Urothelium cell line (cell line): ENCODE measurements around the gene RAC2.
"Not testable (repeated sequence)": the region's sequence is repeated elsewhere in the genome, so short reads cannot be mapped to it uniquely, and the experiment has no call there.

ENCODE experiments used
- DNase-seq: peaks from one replicate; pipeline ENCODE4 v3.0.0; 2011; ENCODE audit warnings: low spot score, mixed read lengths
- FAIRE-seq: peaks from 2 replicates; lab custom pipeline; 2011; peaks lifted over from hg19 to GRCh38; lab: Jason Lieb, UNC

The RAC2 gene

DNA sequence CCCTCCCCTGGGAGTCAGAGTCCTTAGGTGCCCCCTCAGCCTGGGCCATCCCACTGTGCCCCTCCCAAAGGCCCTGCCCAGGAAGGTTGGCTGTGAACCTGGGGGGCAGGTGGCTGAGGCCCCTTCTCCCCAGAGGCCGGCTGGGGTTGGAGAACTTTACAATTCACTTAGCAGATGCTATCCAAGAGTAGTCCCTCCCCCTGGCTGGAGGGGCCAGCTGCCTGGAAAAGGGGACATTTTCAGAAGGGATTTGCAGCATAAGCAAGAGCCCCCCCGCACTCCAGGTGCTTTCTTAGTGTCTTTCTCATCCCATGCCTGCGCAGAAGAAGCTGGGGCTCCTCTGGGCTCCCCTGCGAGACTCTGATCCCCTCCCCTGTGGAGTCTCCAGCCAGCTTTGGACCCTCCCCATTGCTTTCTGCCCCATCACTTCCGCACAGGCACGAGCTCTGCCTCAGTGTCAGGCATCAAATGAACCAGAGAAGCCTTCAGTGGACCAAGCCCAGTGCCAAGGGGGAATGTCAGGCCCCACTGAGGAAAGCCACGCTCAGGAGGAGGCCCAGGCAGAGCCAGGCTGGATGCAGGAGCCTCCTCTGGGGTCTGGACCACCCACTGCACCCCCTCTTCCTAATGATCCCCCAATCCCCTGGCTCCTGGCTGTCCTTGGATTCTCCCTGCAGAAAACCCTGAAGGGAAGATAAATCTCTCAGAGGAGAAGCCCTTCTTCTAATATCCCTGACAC is 35.5 kb downstream of the RAC2 start:
- DNase-seq = no peak
- FAIRE-seq = no peak

DNA sequence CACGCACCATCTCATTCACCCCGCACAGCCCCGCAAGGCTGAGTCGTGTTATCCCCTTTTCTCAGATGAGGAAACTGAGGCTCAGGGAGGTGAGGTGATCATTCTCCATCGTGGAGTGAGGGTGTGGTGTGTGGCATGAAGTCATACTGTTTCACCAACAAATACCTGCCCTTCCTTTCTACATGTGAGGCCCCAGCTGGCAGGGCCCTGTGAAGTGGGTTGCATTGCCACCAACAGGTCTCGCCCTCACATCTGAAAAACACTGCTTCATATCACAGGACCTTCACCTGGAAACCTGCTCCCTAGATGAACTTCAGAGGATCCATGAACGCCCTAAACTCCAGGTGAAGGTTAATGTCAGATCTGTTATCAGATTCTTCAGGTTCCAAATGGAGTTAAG is 36.1 kb downstream of the RAC2 start:
- FAIRE-seq (no peak), DNase-seq (no peak)

DNA sequence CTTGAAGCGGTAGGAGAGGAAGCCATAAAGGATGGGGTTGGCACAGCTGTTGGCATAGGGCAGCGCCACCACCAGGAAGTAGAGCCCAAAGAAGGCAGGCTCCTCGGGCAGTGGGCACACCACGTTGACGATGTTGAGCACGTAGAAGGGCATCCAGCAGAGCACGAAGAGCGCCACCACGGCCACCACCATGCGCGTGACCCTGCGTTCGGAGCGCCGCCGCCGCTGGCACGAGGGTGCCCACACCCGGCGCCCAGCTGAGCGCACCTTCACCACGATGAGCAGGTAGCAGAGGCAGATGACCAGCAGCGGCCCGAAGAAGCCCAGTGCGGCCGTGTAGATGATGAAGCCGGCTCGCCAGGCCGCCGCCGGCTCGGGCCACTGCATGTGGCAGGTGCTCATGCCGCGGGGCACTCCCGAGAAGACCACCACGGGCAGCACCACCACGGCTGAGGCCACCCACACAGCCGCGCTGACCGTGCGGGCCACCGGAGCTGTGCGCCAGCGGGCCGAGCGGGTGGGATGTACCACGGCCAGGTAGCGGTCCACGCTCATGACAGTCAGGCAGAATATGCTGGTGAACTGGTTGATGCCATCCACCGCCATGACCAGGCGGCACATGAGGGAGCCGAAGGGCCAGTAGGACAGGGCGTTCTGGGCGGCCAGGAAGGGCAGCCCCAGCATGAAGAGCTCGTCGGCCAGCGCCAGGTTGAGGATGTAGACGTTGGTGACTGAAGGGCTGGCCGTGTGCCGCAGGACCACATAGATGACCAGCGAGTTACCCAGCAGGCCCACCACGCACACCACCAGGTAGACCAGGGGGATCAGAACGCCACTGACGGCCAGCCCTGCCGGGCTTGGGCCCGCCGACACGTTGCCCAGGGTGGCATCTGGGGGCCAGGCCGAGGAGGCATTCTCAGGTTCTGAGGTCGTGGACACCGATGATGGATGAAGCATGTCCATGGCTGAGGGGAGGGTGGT is 36.9 kb downstream of the RAC2 start:
- DNase-seq (no peak), FAIRE-seq (peak; percentile 84)

DNA sequence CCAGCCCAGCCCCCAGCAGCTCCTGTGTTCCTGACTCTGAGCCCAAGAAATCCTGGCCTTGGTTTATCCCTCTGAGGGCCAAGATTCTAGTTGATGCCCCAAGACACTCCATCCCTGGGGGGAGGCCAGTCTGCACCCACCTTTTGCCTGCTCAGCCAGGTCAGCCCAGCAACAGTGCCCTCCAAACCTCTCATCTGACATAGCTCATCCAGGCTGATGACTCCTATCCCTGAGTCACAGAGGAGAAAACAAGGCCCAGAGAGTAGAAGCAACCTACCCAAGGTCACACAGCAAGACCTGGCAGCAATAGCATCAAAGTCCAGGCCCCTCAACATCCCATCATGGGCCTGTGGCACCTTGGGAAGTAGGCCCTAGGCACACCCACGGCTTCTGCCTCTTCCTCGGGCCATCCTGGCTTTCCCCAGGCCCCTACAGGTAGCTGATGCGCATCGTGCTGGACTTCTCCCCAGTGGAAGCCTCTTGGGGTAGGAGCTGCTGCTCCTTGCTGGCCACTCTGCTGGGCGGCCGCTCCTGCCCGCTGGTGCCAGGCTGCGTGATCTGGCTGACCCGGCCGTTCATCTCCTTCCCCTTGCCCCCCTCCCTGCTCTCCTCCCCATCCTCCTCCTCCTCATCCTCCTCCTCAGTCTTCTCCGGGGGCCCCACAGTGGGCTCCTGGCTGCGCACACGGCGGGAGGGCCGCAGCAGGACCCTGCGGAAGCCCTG is 37.8 kb downstream of the RAC2 start:
- FAIRE-seq (no peak), DNase-seq (no peak)

- FAIRE-seq (no peak), DNase-seq (no peak)
Observed at GRCh38 chr22:37205046-37205445, 39.0 kb downstream of the RAC2 start.

- no peak for DNase-seq
- no peak for FAIRE-seq
Observed at GRCh38 chr22:37204045-37204655, 39.9 kb downstream of the RAC2 start.

DNA sequence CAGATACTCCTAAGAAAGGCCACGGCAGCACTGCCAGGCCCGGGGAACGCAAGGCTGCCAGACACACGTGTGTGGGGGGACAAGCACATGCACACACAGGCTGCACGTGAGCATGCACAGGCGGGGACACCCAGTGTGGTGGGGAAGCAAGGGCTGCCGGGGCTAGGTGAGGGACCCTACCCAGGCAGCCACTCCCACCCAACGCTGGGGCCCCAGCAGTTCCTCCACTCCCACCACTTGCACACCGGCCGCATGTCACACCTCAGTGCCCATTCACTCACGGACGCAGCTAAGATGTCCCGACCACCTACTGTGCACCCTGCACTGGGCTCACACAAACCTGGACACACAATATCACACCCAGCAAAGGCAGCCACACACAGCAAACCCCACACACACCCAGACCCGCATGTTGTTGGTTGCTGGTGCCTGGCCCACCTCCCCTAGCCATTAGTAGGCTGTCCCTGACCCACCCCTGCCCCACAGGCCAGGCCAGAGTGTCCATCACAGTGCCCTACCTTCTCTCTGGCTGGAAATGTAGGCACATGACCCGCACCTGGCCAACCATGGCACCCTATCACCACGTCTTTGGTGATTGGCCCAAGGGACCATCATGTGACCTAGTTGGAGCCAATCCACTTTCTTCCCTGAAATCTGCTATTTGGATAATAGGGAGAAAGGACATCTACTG is 40.6 kb downstream of the RAC2 start:
- peak; percentile 17 for FAIRE-seq

DNA sequence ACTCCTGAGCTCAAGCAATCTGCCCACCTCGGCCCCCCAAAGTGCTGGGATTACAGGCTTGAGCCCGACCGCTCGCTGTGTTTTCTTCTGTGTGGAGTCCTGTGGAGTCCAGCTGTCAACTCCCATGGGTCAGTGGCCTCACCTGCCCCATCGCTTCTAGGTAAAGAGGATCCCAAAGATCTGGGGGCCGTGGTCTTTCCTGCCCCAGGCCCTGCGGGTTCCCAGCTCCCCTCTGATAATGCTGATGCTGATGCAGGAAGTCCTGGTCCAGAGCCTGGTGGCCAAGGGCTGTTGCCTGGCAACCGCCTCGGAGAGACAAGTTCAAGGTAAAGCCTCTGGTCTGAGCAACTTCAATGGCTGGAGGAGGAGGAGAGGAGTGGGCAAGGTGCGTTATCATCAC is 41.4 kb downstream of the RAC2 start:
- FAIRE-seq (no peak), DNase-seq (no peak)

More for the DNA sequence above, 40.6 kb downstream of the RAC2 start:
- DNase-seq = no peak

- FAIRE-seq (no peak), DNase-seq (no peak)
Observed at GRCh38 chr22:37202001-37202555, 42.0 kb downstream of the RAC2 start.

GRCh38 chr22:37201443-37201820 is 42.6 kb downstream of the RAC2 start:
- not testable (repeated sequence) for FAIRE-seq, DNase-seq

GRCh38 chr22:37199760-37200108 is 44.3 kb downstream of the RAC2 start:
- FAIRE-seq = no peak
- DNase-seq = peak; percentile 48

DNA sequence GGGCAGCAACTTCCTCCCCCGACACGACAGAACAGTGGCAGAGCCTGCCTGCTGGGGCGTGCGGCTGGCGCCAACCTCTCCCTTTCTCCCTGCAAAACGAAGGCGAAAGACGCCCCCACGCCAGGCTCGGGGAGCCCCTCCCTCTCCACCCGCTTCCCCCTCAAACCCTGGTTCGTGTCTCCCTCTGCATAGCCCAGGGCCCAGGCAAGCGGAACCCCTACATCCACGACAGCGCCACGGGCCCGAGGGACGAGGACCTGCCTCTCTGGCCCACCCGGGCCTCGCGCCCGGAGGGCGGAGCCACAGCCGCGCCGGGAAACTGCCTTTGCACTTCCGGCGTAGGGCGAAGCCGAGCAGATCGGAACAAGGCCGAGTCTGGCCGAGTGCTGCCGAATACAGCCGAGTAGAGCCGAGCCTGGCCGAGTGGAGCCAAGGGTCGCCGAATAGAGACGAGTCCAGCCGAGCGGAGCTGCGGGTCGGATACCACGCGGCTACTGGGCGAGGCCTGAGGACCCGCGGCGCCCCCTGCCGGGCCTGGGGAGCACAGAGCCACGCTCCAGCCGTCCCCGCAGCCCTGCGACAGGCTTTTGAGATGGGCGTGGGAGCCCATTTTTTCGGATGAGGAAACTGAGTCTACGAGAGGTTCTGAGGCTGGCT is 44.8 kb downstream of the RAC2 start:
- DNase-seq (peak; percentile 99), FAIRE-seq (peak; percentile 90)

- peak; percentile 84 for DNase-seq
- FAIRE-seq = no peak
Observed at GRCh38 chr22:37198258-37199102, 45.6 kb downstream of the RAC2 start.

- peak; percentile 92 for DNase-seq
- peak; percentile 77 for FAIRE-seq
Observed at GRCh38 chr22:37197451-37198257, 46.4 kb downstream of the RAC2 start.

GRCh38 chr22:37196539-37197450 is 47.3 kb downstream of the RAC2 start:
- FAIRE-seq (no peak), DNase-seq (peak; percentile 79)

GRCh38 chr22:37195921-37196320 is 48.1 kb downstream of the RAC2 start:
- FAIRE-seq = no peak
- no peak for DNase-seq

- FAIRE-seq (no peak), DNase-seq (no peak)
Observed at GRCh38 chr22:37194750-37195149, 49.3 kb downstream of the RAC2 start.
